ENCODE measurements around the gene HOTAIR.

- TF ChIP-seq CTCF (IDR thresholded peaks at IDR 0.05) = no peak
- TF ChIP-seq POLR2A (IDR thresholded peaks at IDR 0.05) = no peak
- TF ChIP-seq EP300 (IDR thresholded peaks at IDR 0.05) = no peak
These were observed 44.5 kb upstream of the HOTAIR start for GRCh38 chr12:54019091-54019811.

Measured in sigmoid colon (tissue), 4 donors.